Skeletal muscle tissue (tissue), 4 donors: Measurements from ENCODE around the gene KLF2. TPM values are rescaled to one million over a fixed set of nuclear protein-coding genes. Genes with fewer than 3 reads are reported as not detected.
"Not testable (repeated sequence)": the region's sequence is repeated elsewhere in the genome, so short reads cannot be mapped to it uniquely, and the experiment has no call there.

ENCODE experiments used
- H3K27ac ChIP-seq: one replicate; pipeline ENCODE4 v1.7.0; 2013; ENCODE audit warnings: mild to moderate bottlenecking, low read depth, low read length, inconsistent platforms
- H3K27me3 ChIP-seq, 3 donors: one replicate each; pipeline ENCODE4 v1.7.0; 2013; ENCODE audit warnings: low read length in 3 of 3; ENCODE audit not compliant: control insufficient read depth in 3 of 3, insufficient read depth in 3 of 3
- H3K36me3 ChIP-seq, 3 donors: one replicate each; pipeline ENCODE4 v1.7.0; 2013; ENCODE audit warnings: low read length in 3 of 3; ENCODE audit not compliant: control insufficient read depth in 3 of 3, insufficient read depth in 3 of 3
- H3K4me1 ChIP-seq, 3 donors: one replicate each; pipeline ENCODE4 v1.7.0; 2013; ENCODE audit warnings: low read length in 3 of 3, mild to moderate bottlenecking in 3 of 3; ENCODE audit not compliant: control insufficient read depth in 3 of 3, insufficient read depth in 3 of 3
- H3K4me3 ChIP-seq, 3 donors: one replicate each; pipeline ENCODE4 v1.7.0; 2013; ENCODE audit warnings: low read length in 3 of 3
- H3K9ac ChIP-seq, 3 donors: one replicate each; pipeline ENCODE4 v1.7.0; 2013; ENCODE audit warnings: low read length in 3 of 3, mild to moderate bottlenecking in 3 of 3, moderate library complexity in 2 of 3, low read depth in 1 of 3
- H3K9me3 ChIP-seq, 3 donors: one replicate each; pipeline ENCODE4 v1.7.0; 2013; ENCODE audit warnings: low read length in 3 of 3; ENCODE audit not compliant: control insufficient read depth in 3 of 3
- total RNA-seq: library from RNA; depleted of rRNA; stranded (reverse); fragments of >200 nt; gene quantifications from one replicate; pipeline ENCODE4 v1.2.3, GENCODE V29; 2014
- donor health status: Osteomylitis.

KLF2 gene
- total RNA-seq, 1 donor from 2014 or later, result 14.1 TPM

DNA sequence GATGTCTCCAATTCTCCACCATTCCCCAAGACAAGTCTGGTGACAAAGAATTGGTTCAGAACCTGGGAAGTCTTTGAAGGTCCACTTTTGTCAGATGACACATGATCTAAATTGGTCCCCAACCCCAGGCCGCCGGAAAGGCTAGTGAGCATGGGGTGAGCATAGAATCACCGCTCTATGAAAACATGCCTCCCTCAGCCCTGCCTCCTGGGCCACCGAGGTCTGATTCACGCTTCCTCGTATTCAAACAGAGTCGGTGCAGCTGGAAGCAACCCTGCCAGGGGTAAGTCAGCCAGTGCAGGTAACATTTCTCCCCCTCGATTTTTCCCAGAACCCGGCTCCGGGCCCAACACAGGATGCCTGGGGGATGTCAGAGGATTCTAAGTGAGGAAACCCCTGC lies 33.9 kb upstream of the KLF2 start:
- Histone ChIP-seq H3K4me1 (peaks cover 17 to 23% (median 20%) of the 10 kb centered on the region in 3 donors), H3K9ac (peak overlapping the region in 1 of 3 donors; percentile 20), H3K27ac (peak overlapping the region; percentile 44), H3K9me3 (no peaks in the 10 kb centered on the region), H3K27me3 (no peaks in the 10 kb centered on the region), H3K36me3 (no peaks in the 10 kb centered on the region), H3K4me3 (no peak overlapping the region)

DNA sequence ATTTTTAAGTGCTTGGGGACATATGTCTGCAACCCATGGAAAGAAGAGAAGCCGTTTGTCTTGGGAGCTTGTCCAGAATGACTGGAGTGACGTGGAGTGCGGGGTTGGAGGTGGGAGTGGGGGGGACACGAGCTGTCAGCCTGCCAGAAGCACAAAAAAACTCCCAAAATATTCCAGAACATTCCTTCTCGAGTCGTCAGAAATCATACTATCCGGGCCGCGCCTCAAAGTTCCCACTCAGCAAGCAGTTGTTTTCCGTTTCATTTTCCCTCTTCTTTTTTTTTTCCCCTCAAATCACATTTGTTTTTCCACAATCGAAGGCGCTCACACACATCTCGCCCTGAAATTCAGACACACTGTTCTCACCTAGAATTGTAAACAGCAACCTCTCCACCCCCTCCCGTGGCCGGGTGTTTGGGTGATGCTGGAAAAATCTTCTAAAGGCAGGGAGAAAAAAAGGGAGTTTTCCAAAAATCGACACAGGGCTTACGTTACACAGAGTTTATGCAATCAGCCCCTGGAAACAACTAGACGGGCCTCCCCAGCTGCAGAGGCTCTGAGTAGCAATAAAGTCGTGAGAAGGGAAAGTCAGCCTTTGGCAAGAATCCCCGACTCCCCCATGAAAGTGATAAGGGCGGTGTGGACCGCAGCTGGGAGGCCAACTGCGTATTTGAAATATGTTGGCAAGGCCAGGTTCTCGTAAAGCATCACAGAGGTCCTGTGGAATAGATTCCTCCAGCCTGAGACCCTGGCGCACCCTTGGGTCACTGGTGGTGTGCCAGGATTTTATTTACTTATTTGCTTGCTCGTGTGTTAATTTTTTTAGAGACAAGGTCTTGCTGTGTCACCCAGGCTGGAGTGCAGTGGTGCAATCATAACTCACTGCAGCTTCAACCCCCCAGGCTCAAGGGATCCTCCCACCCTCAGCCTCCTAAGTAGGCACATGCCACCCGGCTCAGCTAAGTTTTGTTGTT lies 31.2 kb upstream of the KLF2 start:
- no peaks in the 10 kb centered on the region for H3K27me3 ChIP-seq
- no peaks in the 10 kb centered on the region for H3K9me3 ChIP-seq
- H3K27ac ChIP-seq, result peak overlapping the region; percentile 89
- peaks cover 9 to 14% (median 10%) of the 10 kb centered on the region in 3 donors for H3K4me1 ChIP-seq
- H3K9ac ChIP-seq, result peak overlapping the region; percentile 19 to 79 (median 74)
- H3K4me3 ChIP-seq, result peak overlapping the region; percentile 21 to 59 (median 36)
- H3K36me3 ChIP-seq, result no peaks in the 10 kb centered on the region

DNA sequence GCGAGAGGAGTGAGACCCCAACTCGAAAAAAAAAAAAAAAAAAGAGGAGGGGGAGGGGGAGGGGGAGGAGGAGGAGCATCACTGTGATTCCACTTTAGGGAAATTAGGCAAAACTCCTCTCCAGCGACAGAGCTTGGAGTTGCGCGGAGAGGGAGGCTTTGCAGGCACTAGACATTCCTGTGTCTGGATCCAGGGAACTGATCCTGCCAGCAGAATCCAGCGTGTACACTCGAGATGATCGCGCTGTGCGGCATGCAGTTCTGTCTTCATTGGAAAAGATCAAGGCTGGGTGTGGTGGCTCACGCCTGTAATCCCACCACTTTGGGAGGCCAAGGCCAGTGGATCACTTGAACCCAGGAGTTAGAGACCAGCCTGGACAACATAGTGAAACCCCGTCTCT lies 29.6 kb upstream of the KLF2 start:
- Histone ChIP-seq H3K9ac (no peak overlapping the region), H3K4me3 (no peak overlapping the region), H3K27ac (no peak overlapping the region), H3K9me3 (no peaks in the 10 kb centered on the region), H3K36me3 (no peaks in the 10 kb centered on the region), H3K27me3 (no peaks in the 10 kb centered on the region), H3K4me1 (peaks cover 9 to 14% (median 10%) of the 10 kb centered on the region in 3 donors)

DNA sequence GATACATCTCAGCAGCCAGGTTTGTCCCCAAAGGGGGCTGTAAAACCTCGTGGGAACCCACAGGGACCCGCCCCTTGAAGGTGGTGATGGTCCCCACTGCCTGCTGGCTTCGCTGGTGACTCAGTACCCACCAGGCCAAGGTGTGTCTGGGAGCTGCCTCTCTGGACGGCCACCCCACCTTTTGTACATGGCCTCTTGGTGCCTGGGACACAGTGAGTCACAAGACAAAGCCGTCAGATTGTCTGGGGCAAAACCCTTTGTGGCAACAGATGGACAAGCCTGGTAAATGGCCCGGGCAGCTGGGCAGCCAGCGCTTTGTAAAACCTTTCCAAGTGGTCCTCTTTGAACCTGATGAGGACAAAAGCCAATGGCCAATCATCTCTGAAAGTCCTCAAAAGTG lies 27.9 kb upstream of the KLF2 start:
- Histone ChIP-seq H3K4me1 (peaks cover 9 to 10% (median 10%) of the 10 kb centered on the region in 3 donors), H3K4me3 (no peak overlapping the region), H3K9ac (no peak overlapping the region), H3K27ac (no peak overlapping the region), H3K36me3 (no peaks in the 10 kb centered on the region), H3K9me3 (no peaks in the 10 kb centered on the region), H3K27me3 (no peaks in the 10 kb centered on the region)

DNA sequence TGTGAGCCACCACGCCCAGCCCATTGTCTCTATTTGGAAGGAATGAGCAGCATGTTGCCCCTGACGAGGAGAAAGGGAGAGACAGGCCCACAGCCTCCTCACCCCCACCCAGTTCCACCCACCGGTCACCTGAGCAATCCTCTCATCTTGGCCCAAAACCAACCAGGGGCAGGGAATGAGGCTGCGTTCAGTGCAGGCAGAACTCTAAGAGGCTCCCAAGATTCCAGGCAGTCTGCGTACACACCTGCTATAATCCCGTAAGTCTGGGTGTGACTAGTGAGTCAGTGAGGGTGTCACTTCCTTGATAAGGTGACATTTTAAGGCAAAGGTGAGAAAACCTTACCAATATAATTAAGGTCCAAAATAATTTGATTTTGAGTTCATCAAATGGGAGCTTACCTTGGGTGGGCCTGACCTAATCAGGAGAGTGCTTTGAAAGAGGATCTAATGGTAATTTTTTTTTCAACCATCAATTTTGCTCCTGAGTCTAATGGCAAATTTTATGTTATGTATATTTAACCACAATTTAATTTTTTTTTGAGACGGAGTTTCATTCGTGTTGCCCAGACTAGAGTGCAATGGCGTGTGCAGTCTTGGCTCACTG lies 26.9 kb upstream of the KLF2 start:
- H3K4me1 ChIP-seq, result peaks cover 15 to 16% (median 15%) of the 10 kb centered on the region in 3 donors
- no peaks in the 10 kb centered on the region for H3K27me3 ChIP-seq
- H3K36me3 ChIP-seq, result no peaks in the 10 kb centered on the region
- no peak overlapping the region for H3K4me3 ChIP-seq
- H3K9me3 ChIP-seq, result no peaks in the 10 kb centered on the region
- no peak overlapping the region for H3K27ac ChIP-seq
- H3K9ac ChIP-seq, result no peak overlapping the region

DNA sequence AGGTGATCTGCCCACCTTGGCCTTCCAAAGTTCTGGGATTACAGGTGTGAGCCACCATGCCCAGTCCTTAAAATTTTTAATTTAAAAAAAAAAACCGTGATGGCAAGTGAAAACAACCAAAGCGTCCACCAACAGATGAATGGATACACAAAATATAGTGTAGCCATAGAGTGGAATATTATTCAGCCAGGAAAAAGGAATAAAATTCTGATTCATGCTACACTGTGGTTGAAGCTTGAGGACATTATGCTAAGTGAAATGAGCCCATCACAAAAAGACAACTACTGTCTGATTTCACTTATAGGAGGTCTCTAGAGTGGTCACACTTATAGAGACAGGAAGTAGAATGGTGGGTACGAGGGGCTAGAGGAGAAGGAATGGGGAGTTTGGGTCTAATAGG lies 26.3 kb upstream of the KLF2 start:
- Histone ChIP-seq H3K27ac (no peak overlapping the region), H3K9ac (no peak overlapping the region), H3K27me3 (no peaks in the 10 kb centered on the region), H3K36me3 (no peaks in the 10 kb centered on the region), H3K4me1 (peaks cover 12 to 15% (median 14%) of the 10 kb centered on the region in 3 donors), H3K9me3 (no peaks in the 10 kb centered on the region), H3K4me3 (no peak overlapping the region)

DNA sequence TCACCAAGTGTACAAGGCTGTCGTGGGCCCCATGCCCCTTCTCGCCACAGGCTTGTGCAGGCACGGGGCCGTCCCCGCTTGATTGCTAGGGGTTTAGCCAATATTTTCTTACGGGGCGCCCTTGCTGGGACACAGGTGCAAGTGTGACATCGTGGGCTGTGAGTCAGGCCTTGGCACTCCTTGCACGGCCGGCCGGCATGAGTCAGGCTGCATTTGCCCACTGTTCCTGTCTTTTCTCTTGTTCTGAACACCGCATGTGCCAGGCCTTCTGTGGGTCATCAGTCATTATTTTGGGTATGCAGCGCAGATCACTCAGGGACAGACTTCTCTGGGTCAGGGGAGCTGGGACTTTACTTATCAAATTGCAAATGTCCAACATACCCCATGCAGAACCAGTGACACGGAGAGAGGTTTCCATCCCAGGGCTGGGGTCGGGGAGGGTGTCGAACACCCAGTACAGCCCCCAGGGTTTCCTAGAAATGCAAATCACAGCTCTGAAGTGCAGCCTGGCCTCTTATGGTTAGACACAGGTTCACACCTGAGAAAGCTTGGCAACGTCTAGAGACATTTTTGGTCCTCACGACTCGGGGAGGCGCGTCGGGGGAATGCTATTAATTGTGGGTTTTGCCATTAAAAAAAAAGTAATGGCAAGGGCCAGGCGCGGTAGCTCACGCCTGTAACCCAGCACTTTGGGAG lies 22.5 kb upstream of the KLF2 start:
- Histone ChIP-seq H3K4me3 (no peak overlapping the region), H3K27me3 (no peaks in the 10 kb centered on the region), H3K36me3 (no peaks in the 10 kb centered on the region), H3K27ac (no peak overlapping the region), H3K9ac (peak overlapping the region in 1 of 3 donors; percentile 8), H3K9me3 (no peaks in the 10 kb centered on the region), H3K4me1 (peaks cover 6 to 11% (median 10%) of the 10 kb centered on the region in 3 donors)

DNA sequence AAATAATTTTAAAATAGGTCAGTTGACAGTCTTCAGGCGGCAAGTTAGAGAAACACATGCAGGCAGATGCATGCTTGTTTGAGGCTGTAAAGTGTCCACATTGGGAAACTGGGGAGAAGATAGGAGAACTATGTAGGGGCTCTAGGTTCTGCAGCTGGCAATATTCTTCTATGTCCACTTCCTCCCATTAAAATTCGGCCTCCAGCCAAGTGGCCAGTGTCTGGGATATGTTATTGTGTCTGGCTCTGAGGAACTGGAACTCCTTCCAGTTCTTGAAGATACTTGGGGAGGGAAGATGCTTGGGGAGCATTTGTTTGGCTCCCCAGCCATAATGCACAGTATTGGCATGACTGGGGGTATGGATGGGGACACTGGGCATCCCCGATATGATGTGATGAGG lies 20.9 kb upstream of the KLF2 start:
- no peaks in the 10 kb centered on the region for H3K27me3 ChIP-seq
- no peak overlapping the region for H3K27ac ChIP-seq
- H3K36me3 ChIP-seq, result no peaks in the 10 kb centered on the region
- H3K4me1 ChIP-seq, result peaks cover 6 to 11% (median 10%) of the 10 kb centered on the region in 3 donors
- H3K4me3 ChIP-seq, result no peak overlapping the region
- no peaks in the 10 kb centered on the region for H3K9me3 ChIP-seq
- H3K9ac ChIP-seq, result no peak overlapping the region

DNA sequence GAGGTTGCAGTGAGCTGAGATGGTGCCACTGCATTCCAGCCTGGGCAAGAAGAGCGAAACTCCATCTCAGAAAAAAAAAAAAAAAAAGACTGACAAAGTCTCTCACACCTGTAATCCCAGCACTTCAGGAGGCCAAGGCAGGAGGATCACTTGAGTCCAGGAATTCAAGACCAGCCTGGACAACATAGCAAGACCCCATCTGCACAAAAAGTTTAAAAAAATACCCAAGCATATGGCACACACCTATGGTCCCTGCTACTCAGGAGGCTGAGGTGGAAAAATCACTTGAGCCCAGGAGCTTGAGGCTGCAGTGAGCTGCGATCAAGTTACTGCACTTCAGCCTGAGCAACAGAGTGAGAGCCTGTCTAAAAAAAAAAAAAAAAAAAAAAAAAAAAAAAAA lies 20.1 kb upstream of the KLF2 start:
- not testable (repeated sequence) for H3K27me3 ChIP-seq, H3K36me3 ChIP-seq, H3K27ac ChIP-seq, H3K9me3 ChIP-seq, H3K4me3 ChIP-seq, H3K9ac ChIP-seq
- H3K4me1 ChIP-seq, result peaks cover 6 to 11% (median 10%) of the 10 kb centered on the region in 3 donors
